ENCODE data around the gene AGTPBP1. TPM values are rescaled to one million over a fixed set of nuclear protein-coding genes. Genes with fewer than 3 reads are reported as not detected.

Gene AGTPBP1
- total and polyA plus RNA-seq, 9 of the 15 experiments (the other 6 are each of a cell fraction or from before 2014, with no cell fraction given): 1.4 to 7.9 (median 4.6) TPM

DNA sequence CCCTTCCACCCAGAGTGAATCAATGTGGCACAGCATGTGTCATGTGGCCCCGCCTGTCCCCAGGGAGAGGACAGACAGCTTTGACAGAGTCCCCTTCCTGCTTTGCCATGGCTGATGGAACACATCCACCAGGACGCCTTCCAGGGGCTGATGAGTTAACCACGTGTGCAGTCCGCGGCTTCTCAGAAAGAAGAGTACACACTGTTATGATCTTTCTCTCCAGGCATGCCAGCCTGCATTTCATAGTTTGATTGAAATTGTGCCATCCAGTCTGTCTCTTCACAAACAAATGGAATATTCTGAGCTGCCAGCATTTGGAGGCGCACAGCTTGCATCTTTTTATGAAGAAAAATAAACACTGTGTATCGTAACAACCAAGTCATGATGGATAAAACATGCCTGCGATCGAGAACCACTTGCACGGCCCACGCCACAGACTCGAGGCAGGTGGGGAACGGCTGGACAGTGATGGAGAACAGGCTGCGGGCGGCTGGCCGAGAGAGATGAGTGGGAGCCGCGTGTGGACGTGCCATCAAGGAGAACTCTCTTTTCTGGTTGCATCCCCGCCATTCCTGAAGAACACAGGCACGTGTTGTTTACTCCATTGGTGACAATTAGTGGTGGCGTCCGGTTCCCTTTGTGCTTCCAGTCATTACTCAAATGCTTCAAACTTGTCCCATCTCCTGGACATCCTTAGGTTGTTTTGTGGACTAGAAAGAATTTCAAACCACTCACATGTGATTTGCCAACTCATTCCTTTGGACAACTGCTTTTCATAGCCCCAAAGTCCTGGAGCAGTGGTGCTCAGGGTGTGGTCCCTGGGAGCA lies 220.2 kb downstream of the AGTPBP1 start (continued):
- TF ChIP-seq ZNF644 (tag; IDR thresholded peaks at IDR 0.05; ENCODE audit: low read depth): no peak
- no peak for TF ChIP-seq NR4A1 (CRISPR knock-in tag; IDR thresholded peaks at IDR 0.05)
- no peak for TF ChIP-seq NR4A1 (tag; IDR thresholded peaks at IDR 0.05)
- no peak for TF ChIP-seq RBBP5 (IDR thresholded peaks at IDR 0.05; ENCODE audit: borderline replicate concordance, insufficient read depth, low read length, poor library complexity, severe bottlenecking)
- TF ChIP-seq YBX1 (IDR thresholded peaks at IDR 0.05): no peak
- TF ChIP-seq, protein P1, sequence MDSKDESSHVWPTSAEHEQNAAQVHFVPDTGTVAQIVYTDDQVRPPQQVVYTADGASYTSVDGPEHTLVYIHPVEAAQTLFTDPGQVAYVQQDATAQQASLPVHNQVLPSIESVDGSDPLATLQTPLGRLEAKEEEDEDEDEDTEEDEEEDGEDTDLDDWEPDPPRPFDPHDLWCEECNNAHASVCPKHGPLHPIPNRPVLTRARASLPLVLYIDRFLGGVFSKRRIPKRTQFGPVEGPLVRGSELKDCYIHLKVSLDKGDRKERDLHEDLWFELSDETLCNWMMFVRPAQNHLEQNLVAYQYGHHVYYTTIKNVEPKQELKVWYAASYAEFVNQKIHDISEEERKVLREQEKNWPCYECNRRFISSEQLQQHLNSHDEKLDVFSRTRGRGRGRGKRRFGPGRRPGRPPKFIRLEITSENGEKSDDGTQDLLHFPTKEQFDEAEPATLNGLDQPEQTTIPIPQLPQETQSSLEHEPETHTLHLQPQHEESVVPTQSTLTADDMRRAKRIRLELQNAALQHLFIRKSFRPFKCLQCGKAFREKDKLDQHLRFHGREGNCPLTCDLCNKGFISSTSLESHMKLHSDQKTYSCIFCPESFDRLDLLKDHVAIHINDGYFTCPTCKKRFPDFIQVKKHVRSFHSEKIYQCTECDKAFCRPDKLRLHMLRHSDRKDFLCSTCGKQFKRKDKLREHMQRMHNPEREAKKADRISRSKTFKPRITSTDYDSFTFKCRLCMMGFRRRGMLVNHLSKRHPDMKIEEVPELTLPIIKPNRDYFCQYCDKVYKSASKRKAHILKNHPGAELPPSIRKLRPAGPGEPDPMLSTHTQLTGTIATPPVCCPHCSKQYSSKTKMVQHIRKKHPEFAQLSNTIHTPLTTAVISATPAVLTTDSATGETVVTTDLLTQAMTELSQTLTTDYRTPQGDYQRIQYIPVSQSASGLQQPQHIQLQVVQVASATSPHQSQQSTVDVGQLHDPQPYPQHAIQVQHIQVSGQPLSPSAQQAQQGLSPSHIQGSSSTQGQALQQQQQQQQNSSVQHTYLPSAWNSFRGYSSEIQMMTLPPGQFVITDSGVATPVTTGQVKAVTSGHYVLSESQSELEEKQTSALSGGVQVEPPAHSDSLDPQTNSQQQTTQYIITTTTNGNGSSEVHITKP (IDR thresholded peaks at IDR 0.05; ENCODE audit: partially characterized antibody): no peak
- no peak for TF ChIP-seq ETV1 (tag; conservative IDR thresholded peaks at IDR 0.05; ENCODE audit: low read depth)
- no peak for TF ChIP-seq CHCHD3 (CRISPR knock-in tag; IDR thresholded peaks at IDR 0.05)
- no peak for TF ChIP-seq EHMT2 (IDR thresholded peaks at IDR 0.05)
- no peak for TF ChIP-seq COPS2 (conservative IDR thresholded peaks at IDR 0.05)
- TF ChIP-seq, protein P2, sequence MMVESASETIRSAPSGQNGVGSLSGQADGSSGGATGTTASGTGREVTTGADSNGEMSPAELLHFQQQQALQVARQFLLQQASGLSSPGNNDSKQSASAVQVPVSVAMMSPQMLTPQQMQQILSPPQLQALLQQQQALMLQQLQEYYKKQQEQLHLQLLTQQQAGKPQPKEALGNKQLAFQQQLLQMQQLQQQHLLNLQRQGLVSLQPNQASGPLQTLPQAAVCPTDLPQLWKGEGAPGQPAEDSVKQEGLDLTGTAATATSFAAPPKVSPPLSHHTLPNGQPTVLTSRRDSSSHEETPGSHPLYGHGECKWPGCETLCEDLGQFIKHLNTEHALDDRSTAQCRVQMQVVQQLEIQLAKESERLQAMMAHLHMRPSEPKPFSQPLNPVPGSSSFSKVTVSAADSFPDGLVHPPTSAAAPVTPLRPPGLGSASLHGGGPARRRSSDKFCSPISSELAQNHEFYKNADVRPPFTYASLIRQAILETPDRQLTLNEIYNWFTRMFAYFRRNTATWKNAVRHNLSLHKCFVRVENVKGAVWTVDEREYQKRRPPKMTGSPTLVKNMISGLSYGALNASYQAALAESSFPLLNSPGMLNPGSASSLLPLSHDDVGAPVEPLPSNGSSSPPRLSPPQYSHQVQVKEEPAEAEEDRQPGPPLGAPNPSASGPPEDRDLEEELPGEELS (CRISPR knock-in tag; IDR thresholded peaks at IDR 0.05; ENCODE audit: borderline replicate concordance): no peak
- TF ChIP-seq OTX1 (CRISPR knock-in tag; IDR thresholded peaks at IDR 0.05): no peak

All from K562 (cell line).